ENCODE measurements around the gene SEPTIN12.

DNA sequence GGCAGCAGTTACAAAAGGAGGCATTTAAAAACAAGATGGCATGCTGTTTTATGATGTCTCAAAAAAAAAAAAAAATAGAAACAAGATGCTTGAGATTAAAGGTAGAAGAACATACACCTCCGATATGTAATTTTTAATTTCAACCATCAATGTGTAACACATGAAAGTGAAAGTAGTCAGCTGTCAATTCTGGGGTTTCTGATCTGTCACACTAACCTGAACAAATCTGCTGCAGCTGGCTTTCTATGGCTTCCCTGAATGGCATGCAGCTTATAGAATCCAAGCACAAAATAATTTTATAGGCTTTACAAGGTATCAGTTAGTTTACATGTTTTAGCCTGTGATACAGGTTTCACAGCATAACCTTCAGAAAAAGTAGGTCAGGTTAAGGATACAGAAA, 45.4 kb upstream of the SEPTIN12 start:
- TF ChIP-seq, protein P1, sequence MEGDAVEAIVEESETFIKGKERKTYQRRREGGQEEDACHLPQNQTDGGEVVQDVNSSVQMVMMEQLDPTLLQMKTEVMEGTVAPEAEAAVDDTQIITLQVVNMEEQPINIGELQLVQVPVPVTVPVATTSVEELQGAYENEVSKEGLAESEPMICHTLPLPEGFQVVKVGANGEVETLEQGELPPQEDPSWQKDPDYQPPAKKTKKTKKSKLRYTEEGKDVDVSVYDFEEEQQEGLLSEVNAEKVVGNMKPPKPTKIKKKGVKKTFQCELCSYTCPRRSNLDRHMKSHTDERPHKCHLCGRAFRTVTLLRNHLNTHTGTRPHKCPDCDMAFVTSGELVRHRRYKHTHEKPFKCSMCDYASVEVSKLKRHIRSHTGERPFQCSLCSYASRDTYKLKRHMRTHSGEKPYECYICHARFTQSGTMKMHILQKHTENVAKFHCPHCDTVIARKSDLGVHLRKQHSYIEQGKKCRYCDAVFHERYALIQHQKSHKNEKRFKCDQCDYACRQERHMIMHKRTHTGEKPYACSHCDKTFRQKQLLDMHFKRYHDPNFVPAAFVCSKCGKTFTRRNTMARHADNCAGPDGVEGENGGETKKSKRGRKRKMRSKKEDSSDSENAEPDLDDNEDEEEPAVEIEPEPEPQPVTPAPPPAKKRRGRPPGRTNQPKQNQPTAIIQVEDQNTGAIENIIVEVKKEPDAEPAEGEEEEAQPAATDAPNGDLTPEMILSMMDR (IDR thresholded peaks at IDR 0.05): no peak
- no peak for TF ChIP-seq USF1 (CRISPR knock-in tag; IDR thresholded peaks at IDR 0.05)
- TF ChIP-seq USF2 (CRISPR knock-in tag; IDR thresholded peaks at IDR 0.05): no peak
